WTC11 (cell line): ENCODE results near the gene TXNL4A. TPM values are rescaled to one million over a fixed set of nuclear protein-coding genes. Genes with fewer than 3 reads are reported as not detected.

ENCODE experiments used
- ATAC-seq: fragments of 200-7000 bp; cut with Tn5 transposase; 2 replicates; pipeline ENCODE4 v1.10.0; 2021; ENCODE audit warnings: mild to moderate bottlenecking, moderate library complexity
- CTCF ChIA-PET: fragments of 300-600 bp; sonication (Branson Sonifier 250); formaldehyde crosslinking; loops from one replicate; lab custom pipeline; 2021; ENCODE audit warnings: antibody characterized with exemption; lab: Charles Lee
- POLR2A ChIA-PET: fragments of 350-600 bp; sonication (Branson Sonifier 250); formaldehyde crosslinking; loops from one replicate; lab custom pipeline; 2021; ENCODE audit warnings: antibody characterized with exemption; lab: Charles Lee
- DNase-seq: peaks from one replicate; pipeline ENCODE4 v3.0.0; 2021; ENCODE audit warnings: low spot score
- H3K27ac Mint-ChIP-seq: 2 replicates; pipeline ENCODE4 v1.8.0; 2021; ENCODE audit warnings: mixed read lengths
- H3K27me3 Mint-ChIP-seq: 2 replicates; pipeline ENCODE4 v1.8.0; 2021; ENCODE audit warnings: low read depth, mild to moderate bottlenecking, moderate library complexity, mixed read lengths
- H3K36me3 Mint-ChIP-seq: 2 replicates; pipeline ENCODE4 v1.8.0; 2021; ENCODE audit warnings: mixed read lengths
- H3K4me1 Mint-ChIP-seq: 2 replicates; pipeline ENCODE4 v1.8.0; 2022; ENCODE audit warnings: mixed read lengths
- H3K4me3 Mint-ChIP-seq: 2 replicates; pipeline ENCODE4 v1.8.0; 2021; ENCODE audit warnings: mild to moderate bottlenecking, moderate library complexity, mixed read lengths
- H3K9me3 Mint-ChIP-seq: 2 replicates; pipeline ENCODE4 v1.8.0; 2021; ENCODE audit warnings: mixed read lengths
- ATF1 ChIP-seq: sonication (generic); formaldehyde crosslinking; IDR thresholded peaks from 2 replicates; pipeline ENCODE4 v1.8.1; 2023; ENCODE audit warnings: mild to moderate bottlenecking, moderate library complexity, missing genetic modification reagents
- ATF6 ChIP-seq: sonication (generic); formaldehyde crosslinking; IDR thresholded peaks from 2 replicates; pipeline ENCODE4 v1.8.1; 2023; ENCODE audit warnings: mild to moderate bottlenecking, missing genetic modification reagents
- CREB1 ChIP-seq: sonication (generic); formaldehyde crosslinking; IDR thresholded peaks from 2 replicates; pipeline ENCODE4 v1.8.0; 2023; ENCODE audit warnings: mild to moderate bottlenecking, missing genetic modification reagents
- ELF4 ChIP-seq: sonication (generic); formaldehyde crosslinking; IDR thresholded peaks from 2 replicates; pipeline ENCODE4 v1.8.1; 2022; ENCODE audit warnings: low read depth, mild to moderate bottlenecking, moderate library complexity, missing genetic modification reagents
- FOXK1 ChIP-seq: sonication (generic); formaldehyde crosslinking; IDR thresholded peaks from 2 replicates; pipeline ENCODE4 v1.8.0; 2022; ENCODE audit warnings: mild to moderate bottlenecking, moderate library complexity, missing genetic modification reagents
- FOXP1 ChIP-seq: sonication (generic); formaldehyde crosslinking; IDR thresholded peaks from 2 replicates; pipeline ENCODE4 v1.8.0; 2022; ENCODE audit warnings: missing genetic modification reagents, mild to moderate bottlenecking, moderate library complexity, borderline replicate concordance
- JUN ChIP-seq: sonication (generic); formaldehyde crosslinking; IDR thresholded peaks from 2 replicates; pipeline ENCODE4 v1.8.0; 2023; ENCODE audit warnings: mild to moderate bottlenecking, missing genetic modification reagents
- KAT7 ChIP-seq: sonication (generic); formaldehyde crosslinking; IDR thresholded peaks from 2 replicates; pipeline ENCODE4 v1.8.1; 2023; ENCODE audit warnings: missing genetic modification reagents, mild to moderate bottlenecking, borderline replicate concordance
- MLX ChIP-seq: sonication (generic); formaldehyde crosslinking; IDR thresholded peaks from 2 replicates; pipeline ENCODE4 v1.8.1; 2023; ENCODE audit warnings: mild to moderate bottlenecking, missing genetic modification reagents, moderate library complexity
- NFE2L1 ChIP-seq: sonication (generic); formaldehyde crosslinking; IDR thresholded peaks from 2 replicates; pipeline ENCODE4 v1.8.1; 2023; ENCODE audit warnings: missing genetic modification reagents
- NR1H2 ChIP-seq: sonication (generic); formaldehyde crosslinking; IDR thresholded peaks from 2 replicates; pipeline ENCODE4 v1.9.0; 2021; ENCODE audit warnings: mild to moderate bottlenecking, moderate library complexity, missing genetic modification reagents
- RORB ChIP-seq: fragments of 250-450 bp; sonication (Bioruptor Pico); IDR thresholded peaks from 2 replicates; pipeline ENCODE4 v1.9.0; 2021; ENCODE audit warnings: mild to moderate bottlenecking
- SP1 ChIP-seq: sonication (generic); formaldehyde crosslinking; conservative IDR thresholded peaks from 2 replicates; pipeline ENCODE4 v1.8.1; 2022; ENCODE audit warnings: missing genetic modification reagents
- TP53 ChIP-seq: sonication (generic); formaldehyde crosslinking; IDR thresholded peaks from 2 replicates; pipeline ENCODE4 v1.8.1; 2023; ENCODE audit warnings: mild to moderate bottlenecking, missing genetic modification reagents
- ZNF138 ChIP-seq: sonication (generic); formaldehyde crosslinking; conservative IDR thresholded peaks from 2 replicates; pipeline ENCODE4 v1.8.1; 2022; ENCODE audit warnings: mild to moderate bottlenecking, moderate library complexity, missing genetic modification reagents
- ZNF423 ChIP-seq: fragments of 250-450 bp; sonication (Bioruptor Pico); IDR thresholded peaks from 2 replicates; pipeline ENCODE4 v2.1.2; 2022; ENCODE audit warnings: mild to moderate bottlenecking, moderate library complexity
- total RNA-seq: library from RNA; stranded (reverse); gene quantifications from 3 replicates; pipeline ENCODE4 v1.2.3, GENCODE V29; 2021
- TF ChIP-seq, protein P1 (sequence below): fragments of 250-450 bp; sonication (Bioruptor Pico); IDR thresholded peaks from 2 replicates; pipeline ENCODE4 v2.1.2; 2022; ENCODE audit warnings: mild to moderate bottlenecking, moderate library complexity
- TF ChIP-seq, protein P2 (sequence below): sonication (generic); formaldehyde crosslinking; IDR thresholded peaks from 2 replicates; pipeline ENCODE4 v1.8.0; 2022; ENCODE audit warnings: mild to moderate bottlenecking, missing genetic modification reagents
- TF ChIP-seq, protein P3 (sequence below): sonication (generic); formaldehyde crosslinking; IDR thresholded peaks from 2 replicates; pipeline ENCODE4 v1.8.1; 2023; ENCODE audit warnings: mild to moderate bottlenecking, moderate library complexity, missing genetic modification reagents
- TF ChIP-seq, protein P4 (sequence below): sonication (generic); formaldehyde crosslinking; IDR thresholded peaks from 2 replicates; pipeline ENCODE4 v1.8.1; 2022; ENCODE audit warnings: low read depth, mild to moderate bottlenecking, moderate library complexity, missing genetic modification reagents, borderline replicate concordance
- TF ChIP-seq, protein P5 (sequence below): fragments of 250-450 bp; sonication (Bioruptor Pico); conservative IDR thresholded peaks from 2 replicates; pipeline ENCODE4 v1.9.0; 2021; ENCODE audit warnings: mild to moderate bottlenecking

TXNL4A gene
- total RNA-seq, 1 experiment from 2014 or later: 157 TPM

GRCh38 chr18:79988071-79988450, 302 bp downstream of the TXNL4A start (continued):
- TF ChIP-seq, protein P1, sequence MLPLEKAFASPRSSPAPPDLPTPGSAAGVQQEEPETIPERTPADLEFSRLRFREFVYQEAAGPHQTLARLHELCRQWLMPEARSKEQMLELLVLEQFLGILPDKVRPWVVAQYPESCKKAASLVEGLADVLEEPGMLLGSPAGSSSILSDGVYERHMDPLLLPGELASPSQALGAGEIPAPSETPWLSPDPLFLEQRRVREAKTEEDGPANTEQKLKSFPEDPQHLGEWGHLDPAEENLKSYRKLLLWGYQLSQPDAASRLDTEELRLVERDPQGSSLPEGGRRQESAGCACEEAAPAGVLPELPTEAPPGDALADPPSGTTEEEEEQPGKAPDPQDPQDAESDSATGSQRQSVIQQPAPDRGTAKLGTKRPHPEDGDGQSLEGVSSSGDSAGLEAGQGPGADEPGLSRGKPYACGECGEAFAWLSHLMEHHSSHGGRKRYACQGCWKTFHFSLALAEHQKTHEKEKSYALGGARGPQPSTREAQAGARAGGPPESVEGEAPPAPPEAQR (CRISPR knock-in tag): no peak
- TF ChIP-seq ELF4 (CRISPR knock-in tag) (no peak), TP53 (CRISPR knock-in tag) (peak; percentile 79; the same call in 1 of the 2 replicates), FOXP1 (CRISPR knock-in tag) (peak; percentile 83; the same call in 1 of the 2 replicates), SP1 (no peak), FOXK1 (CRISPR knock-in tag) (peak; percentile 25), NR1H2 (CRISPR knock-in tag) (peak; percentile 40; the same call in 1 of the 2 replicates), ZNF138 (CRISPR knock-in tag) (0 out of 2 replicates have a peak, but pooled peaks have one; percentile 78), JUN (CRISPR knock-in tag) (peak; percentile 23; the same call in 1 of the 2 replicates)
- TF ChIP-seq, protein P2, sequence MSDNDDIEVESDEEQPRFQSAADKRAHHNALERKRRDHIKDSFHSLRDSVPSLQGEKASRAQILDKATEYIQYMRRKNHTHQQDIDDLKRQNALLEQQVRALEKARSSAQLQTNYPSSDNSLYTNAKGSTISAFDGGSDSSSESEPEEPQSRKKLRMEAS (CRISPR knock-in tag): peak; percentile 66; the same call in 1 of the 2 replicates
- TF ChIP-seq, protein P3, sequence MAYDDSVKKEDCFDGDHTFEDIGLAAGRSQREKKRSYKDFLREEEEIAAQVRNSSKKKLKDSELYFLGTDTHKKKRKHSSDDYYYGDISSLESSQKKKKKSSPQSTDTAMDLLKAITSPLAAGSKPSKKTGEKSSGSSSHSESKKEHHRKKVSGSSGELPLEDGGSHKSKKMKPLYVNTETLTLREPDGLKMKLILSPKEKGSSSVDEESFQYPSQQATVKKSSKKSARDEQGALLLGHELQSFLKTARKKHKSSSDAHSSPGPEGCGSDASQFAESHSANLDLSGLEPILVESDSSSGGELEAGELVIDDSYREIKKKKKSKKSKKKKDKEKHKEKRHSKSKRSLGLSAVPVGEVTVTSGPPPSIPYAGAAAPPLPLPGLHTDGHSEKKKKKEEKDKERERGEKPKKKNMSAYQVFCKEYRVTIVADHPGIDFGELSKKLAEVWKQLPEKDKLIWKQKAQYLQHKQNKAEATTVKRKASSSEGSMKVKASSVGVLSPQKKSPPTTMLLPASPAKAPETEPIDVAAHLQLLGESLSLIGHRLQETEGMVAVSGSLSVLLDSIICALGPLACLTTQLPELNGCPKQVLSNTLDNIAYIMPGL (CRISPR knock-in tag): peak; percentile 88; the same call in 1 of the 2 replicates

GRCh38 chr18:79987566-79987965, 797 bp downstream of the TXNL4A start:
- peaks cover 20% of the 10 kb centered on the region for H3K36me3 Mint-ChIP-seq
- peak overlapping the region; percentile 87 for H3K4me3 Mint-ChIP-seq
- POLR2A ChIA-PET: interaction anchor here (1.4 kb wide), 1 partner anchor 20 kb away, joined by 5 read pairs; no protein-coding TSS in a partner anchor
- peak overlapping the region; percentile 63 for H3K27ac Mint-ChIP-seq
- ATAC-seq (no peak), DNase-seq (no peak)
- no peaks in the 10 kb centered on the region for H3K9me3 Mint-ChIP-seq
- no peak for TF ChIP-seq ZNF423 (CRISPR knock-in tag)
- TF ChIP-seq ATF6 (CRISPR knock-in tag): no peak
- TF ChIP-seq CREB1 (CRISPR knock-in tag): no peak
- TF ChIP-seq, protein P4, sequence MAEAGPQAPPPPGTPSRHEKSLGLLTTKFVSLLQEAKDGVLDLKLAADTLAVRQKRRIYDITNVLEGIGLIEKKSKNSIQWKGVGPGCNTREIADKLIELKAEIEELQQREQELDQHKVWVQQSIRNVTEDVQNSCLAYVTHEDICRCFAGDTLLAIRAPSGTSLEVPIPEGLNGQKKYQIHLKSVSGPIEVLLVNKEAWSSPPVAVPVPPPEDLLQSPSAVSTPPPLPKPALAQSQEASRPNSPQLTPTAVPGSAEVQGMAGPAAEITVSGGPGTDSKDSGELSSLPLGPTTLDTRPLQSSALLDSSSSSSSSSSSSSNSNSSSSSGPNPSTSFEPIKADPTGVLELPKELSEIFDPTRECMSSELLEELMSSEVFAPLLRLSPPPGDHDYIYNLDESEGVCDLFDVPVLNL (CRISPR knock-in tag): no peak
- TF ChIP-seq, all 79 proteins: peak for 0
- Mint-ChIP-seq H3K4me1 (peaks cover 24% of the 10 kb centered on the region), H3K27me3 (no peaks in the 10 kb centered on the region)
- CTCF ChIA-PET: interaction anchor here (2.5 kb wide), 1 partner anchor 54 kb away, joined by 5 read pairs; no protein-coding TSS in a partner anchor

DNA sequence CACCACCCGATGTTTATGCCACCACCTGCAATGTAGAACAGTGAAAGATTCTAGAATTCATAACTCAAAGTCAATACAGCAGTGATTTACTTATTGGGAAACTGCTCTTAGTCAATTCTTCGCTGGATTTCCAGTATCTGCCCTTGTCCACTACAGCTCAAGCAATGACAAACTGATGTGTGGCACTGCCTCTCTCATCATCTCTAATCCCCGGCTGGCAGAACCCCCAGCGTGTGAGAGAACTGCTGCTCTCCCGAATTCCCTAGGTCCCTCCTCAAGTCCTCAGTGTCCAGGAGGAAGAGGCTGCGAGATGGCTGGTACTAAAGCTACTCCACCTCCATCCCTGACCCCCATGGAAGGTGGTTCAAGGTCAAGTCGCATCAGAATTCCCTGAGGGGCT, 1.6 kb downstream of the TXNL4A start:
- Mint-ChIP-seq H3K27me3 (no peaks in the 10 kb centered on the region), H3K27ac (peak overlapping the region; percentile 67), H3K4me3 (peak overlapping the region; percentile 87), H3K4me1 (peaks cover 20% of the 10 kb centered on the region), H3K36me3 (peaks cover 20% of the 10 kb centered on the region), H3K9me3 (no peaks in the 10 kb centered on the region)
- ATAC-seq: no peak
- ChIA-PET CTCF (interaction anchor here (1.5 kb wide), 1 partner anchor 25 kb away, joined by 3 read pairs; no protein-coding TSS in a partner anchor), POLR2A (no interaction called here)
- DNase-seq: no peak
- TF ChIP-seq KAT7 (CRISPR knock-in tag) (no peak), ATF1 (no peak), NFE2L1 (CRISPR knock-in tag) (no peak), MLX (no peak), RORB (CRISPR knock-in tag) (no peak)
- TF ChIP-seq, protein P5, sequence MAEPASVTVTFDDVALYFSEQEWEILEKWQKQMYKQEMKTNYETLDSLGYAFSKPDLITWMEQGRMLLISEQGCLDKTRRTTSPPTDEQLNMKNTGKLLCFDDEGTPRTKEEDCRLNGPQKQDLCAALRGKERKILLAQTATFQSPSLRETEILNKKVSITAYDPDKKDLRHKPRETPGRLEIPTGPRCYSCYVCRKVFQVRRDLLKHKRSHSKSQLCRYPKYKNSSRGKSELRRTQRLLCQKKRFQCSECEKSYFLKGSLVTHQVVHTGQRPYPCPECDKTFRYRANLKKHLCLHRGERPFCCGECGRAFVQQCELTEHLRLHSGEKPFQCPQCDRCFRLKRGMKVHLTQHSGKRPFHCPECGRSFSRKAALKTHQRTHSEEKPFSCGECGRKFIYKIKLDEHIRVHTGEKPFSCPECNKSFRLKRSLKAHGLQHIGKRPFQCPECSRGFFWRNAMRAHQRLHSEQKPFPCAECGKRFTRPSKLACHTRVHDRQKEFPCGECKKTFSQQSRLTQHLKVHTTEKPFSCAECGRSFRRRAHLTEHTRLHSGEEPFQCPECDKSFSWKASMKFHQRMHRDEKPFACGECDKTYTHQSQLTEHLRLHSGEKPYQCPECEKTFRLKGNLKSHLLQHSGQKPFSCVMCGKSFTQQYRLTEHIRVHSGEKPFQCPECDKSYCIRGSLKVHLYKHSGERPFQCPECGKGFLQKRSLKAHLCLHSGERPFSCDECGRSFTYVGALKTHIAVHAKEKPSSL (CRISPR knock-in tag): no peak
